GM18867 (cell line): Measurements from ENCODE around the gene EYA4.

Experiments
- ATAC-seq: cut with Tn5 transposase; IDR thresholded peaks from one replicate; pipeline ENCODE4 v1.9.1; 2021; ENCODE audit warnings: mild to moderate bottlenecking, moderate library complexity; ENCODE audit not compliant: unreplicated experiment

The EYA4 gene

GRCh38 chr6:133502441-133503335 is 261.5 kb downstream of the EYA4 start:
- ATAC-seq: no peak

- ATAC-seq: no peak
Measured at GRCh38 chr6:133503336-133503729, 262.2 kb downstream of the EYA4 start.

GRCh38 chr6:133504158-133504557 is 263.0 kb downstream of the EYA4 start:
- no peak for ATAC-seq

GRCh38 chr6:133504761-133505160 is 263.6 kb downstream of the EYA4 start:
- no peak for ATAC-seq

- ATAC-seq: no peak
Measured at GRCh38 chr6:133505681-133506080, 264.5 kb downstream of the EYA4 start.

GRCh38 chr6:133512410-133513016 is 271.4 kb downstream of the EYA4 start:
- no peak for ATAC-seq

GRCh38 chr6:133523816-133524215 is 282.7 kb downstream of the EYA4 start:
- no peak for ATAC-seq

GRCh38 chr6:133526436-133526835 is 285.3 kb downstream of the EYA4 start:
- ATAC-seq: no peak

GRCh38 chr6:133528566-133528965 is 287.4 kb downstream of the EYA4 start:
- no peak for ATAC-seq

GRCh38 chr6:133532908-133533307 is 291.8 kb downstream of the EYA4 start:
- ATAC-seq: no peak

GRCh38 chr6:133539502-133540259 is 298.5 kb downstream of the EYA4 start:
- ATAC-seq: no peak

GRCh38 chr6:133540361-133540760 is 299.2 kb downstream of the EYA4 start:
- no peak for ATAC-seq

GRCh38 chr6:133541040-133541439 is 299.9 kb downstream of the EYA4 start:
- ATAC-seq: no peak

GRCh38 chr6:133542056-133542821 is 301.1 kb downstream of the EYA4 start:
- no peak for ATAC-seq

- ATAC-seq: no peak
Measured at GRCh38 chr6:133544419-133544818, 303.3 kb downstream of the EYA4 start.

- ATAC-seq: no peak
Measured at GRCh38 chr6:133546098-133546497, 304.9 kb downstream of the EYA4 start.

GRCh38 chr6:133547136-133547535 is 306.0 kb downstream of the EYA4 start:
- no peak for ATAC-seq

- no peak for ATAC-seq
Measured at GRCh38 chr6:133548423-133549159, 307.4 kb downstream of the EYA4 start.

GRCh38 chr6:133549371-133549801 is 308.2 kb downstream of the EYA4 start:
- no peak for ATAC-seq

GRCh38 chr6:133550026-133550425 is 308.9 kb downstream of the EYA4 start:
- ATAC-seq: no peak
